ENCODE data around the gene TPI1. TPM values are rescaled to one million over a fixed set of nuclear protein-coding genes. Genes with fewer than 3 reads are reported as not detected.
A peak's percentile ranks its signal among the peaks of the same experiment; 100 is the strongest.
"Not testable (repeated sequence)": the region's sequence is repeated elsewhere in the genome, so short reads cannot be mapped to it uniquely, and the experiment has no call there.

Gene TPI1
- polyA plus RNA-seq, 3 donors: 560 to 645 (median 574) TPM

DNA sequence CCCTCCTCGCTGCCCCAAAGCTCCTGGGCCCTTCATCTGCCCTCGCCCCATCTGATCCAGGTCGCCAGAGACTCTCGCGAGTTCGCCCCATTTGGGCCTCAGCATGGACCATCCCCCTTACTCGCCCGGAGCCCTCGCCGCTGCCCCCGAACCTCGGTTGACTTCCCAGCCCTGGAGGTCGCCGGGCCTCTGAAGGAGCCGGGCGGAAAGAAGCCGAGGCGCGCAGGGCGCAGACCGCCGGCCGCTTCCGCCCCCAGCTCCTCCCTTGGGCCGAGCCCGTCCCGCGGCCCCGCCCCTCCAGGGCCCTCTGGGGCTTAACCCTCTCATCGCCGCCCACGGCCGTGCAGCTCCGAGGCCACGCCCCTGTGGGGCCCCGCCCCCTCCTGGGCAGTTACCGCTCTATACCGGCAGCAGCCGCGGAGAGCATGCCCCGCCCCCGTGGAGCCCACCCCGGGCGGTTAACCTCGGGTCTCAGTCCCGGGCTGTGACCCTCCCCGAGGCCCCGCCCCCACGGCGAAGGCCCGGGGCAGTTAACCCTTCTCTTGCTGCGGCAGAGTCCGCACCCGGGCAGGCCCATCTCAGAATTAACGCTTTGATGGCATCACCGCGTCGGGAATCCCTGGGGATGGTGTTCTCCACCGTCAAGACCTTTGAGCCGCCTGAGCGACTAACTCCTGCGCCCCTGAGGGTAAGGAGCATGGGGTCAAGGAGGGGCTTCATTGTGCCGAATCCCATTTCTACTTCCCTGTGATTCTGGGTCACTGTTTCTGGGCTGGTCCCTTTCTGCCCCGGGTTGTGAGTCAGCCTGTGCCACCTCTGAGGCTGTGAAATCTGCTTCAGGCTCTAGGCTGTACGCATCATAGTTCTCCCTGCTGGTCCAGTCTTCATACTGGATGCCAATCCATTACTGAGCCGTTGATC, 6.0 kb downstream of the TPI1 start, which contains the start of gene SPSB2:
SPSB2 (minus strand) TSS at position 210 of the 921 bp plus-strand sequence. CDS start 402 bp downstream, outside the sequence.
- DNase-seq (ENCODE audit: extremely low read depth in 1 of 11, low read depth in 9 of 11, low spot score in 4 of 11): peak; percentile 93 to 99 (median 97)

GRCh38 chr12:6874015-6874368, 6.7 kb downstream of the TPI1 start:
- DNase-seq (ENCODE audit: extremely low read depth in 1 of 11, low read depth in 9 of 11, low spot score in 4 of 11): not testable (repeated sequence)

- DNase-seq (ENCODE audit: extremely low read depth in 1 of 11, low read depth in 9 of 11, low spot score in 4 of 11): not testable (repeated sequence)
Measured at GRCh38 chr12:6879824-6880223, 12.5 kb downstream of the TPI1 start.

- DNase-seq (ENCODE audit: extremely low read depth in 1 of 11, low read depth in 9 of 11, low spot score in 4 of 11): no peak
Measured at GRCh38 chr12:6883252-6883651, 15.9 kb downstream of the TPI1 start.

GRCh38 chr12:6883683-6884082, 16.4 kb downstream of the TPI1 start:
- no peak for DNase-seq (ENCODE audit: extremely low read depth in 1 of 11, low read depth in 9 of 11, low spot score in 4 of 11)

- DNase-seq (ENCODE audit: extremely low read depth in 1 of 11, low read depth in 9 of 11, low spot score in 4 of 11): no peak
Measured at GRCh38 chr12:6884539-6884938, 17.2 kb downstream of the TPI1 start.

DNA sequence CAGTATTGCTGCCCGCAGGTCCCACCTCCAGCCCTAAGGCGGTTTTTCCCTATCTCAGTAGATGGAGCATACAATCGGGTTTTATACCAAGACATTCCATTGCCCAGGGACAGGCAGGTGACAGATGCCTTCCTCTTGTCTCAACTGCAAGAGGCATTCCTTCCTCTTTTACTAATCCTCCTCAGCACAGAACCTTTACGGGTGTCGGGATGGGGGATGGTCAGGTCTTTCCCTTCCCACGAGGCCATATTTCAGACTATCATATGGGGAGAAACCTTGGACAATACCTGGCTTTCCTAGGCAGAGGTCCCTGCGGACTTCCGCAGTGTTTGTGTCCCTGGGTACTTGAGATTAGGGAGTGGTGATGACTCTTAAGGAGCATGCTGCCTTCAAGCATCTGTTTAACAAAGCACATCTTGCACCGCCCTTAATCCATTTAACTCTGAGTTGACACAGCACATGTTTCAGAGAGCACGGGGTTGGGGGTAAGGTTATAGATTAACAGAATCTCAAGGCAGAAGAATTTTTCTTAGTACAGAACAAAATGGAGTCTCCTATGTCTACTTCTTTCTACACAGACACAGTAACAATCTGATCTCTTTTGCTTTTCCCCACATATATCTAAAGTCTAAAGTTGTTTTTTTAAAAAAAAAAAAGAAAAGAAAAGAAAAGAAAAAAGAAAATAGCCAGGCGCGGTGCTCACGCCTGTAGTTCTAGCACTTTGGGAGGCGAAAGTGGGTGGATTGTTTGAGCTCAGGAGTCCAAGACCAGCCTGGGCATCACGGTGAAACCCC, 19.1 kb downstream of the TPI1 start:
- DNase-seq (ENCODE audit: extremely low read depth in 1 of 11, low read depth in 9 of 11, low spot score in 4 of 11): not testable (repeated sequence)

DNA sequence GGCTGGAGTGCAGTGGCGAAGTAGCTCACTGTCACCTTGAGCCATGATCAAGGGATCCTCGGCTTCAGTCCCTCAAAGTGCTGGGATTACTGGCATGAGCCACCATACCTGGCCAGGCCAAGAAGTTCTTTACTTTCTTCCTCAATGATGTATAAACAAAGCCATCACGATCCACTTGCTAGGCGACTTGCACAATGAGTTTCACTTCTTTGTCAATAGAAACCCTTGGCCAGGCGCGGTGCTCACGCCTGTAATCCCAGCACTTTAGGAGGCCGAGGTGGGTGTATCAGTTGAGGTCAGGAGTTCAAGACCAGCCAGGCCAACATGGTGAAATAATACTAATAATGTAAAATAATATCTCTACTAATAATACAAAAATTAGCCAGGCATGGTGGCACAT, 20.1 kb downstream of the TPI1 start:
- DNase-seq (ENCODE audit: extremely low read depth in 1 of 11, low read depth in 9 of 11, low spot score in 4 of 11): no peak

DNA sequence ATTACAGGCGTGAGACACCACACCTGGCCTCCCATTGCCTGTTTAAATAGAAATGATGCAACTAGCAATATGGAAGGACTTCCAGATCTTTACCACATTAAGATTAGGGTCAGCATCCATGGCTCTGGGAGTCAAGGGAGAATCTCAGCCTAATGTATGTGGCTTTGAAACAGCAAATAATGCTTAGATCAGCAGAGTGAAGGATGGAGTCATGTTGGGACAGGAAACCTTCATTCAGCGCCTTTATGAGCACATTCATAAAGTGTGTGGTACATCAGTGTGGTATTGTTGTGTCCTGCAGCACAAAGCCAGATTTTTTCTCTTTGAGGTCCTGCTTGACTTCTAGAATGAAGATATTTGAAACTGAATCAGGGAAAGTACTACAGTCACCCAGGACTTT, 21.0 kb downstream of the TPI1 start:
- DNase-seq (ENCODE audit: extremely low read depth in 1 of 11, low read depth in 9 of 11, low spot score in 4 of 11): no peak

DNA sequence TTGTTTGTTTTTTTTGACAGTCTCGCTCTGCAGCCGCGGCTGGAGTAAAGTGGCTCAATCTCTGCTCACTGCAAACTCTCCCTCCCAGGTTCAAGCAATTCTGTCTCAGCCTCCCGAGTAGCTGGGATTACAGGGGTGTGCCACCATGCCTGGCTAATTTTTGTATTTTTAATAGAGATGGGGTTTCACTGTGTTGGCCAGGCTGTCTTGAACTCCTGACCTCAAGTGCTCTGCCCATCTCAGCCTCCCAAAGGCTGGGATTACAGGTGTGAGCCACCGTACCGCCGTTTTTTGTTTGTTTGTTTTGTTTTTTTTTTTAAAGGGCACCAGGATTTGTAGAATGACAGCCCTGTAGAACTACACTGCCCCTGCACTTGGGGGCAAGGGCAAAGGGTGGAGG, 21.5 kb downstream of the TPI1 start:
- not testable (repeated sequence) for DNase-seq (ENCODE audit: extremely low read depth in 1 of 11, low read depth in 9 of 11, low spot score in 4 of 11)

GRCh38 chr12:6889775-6890573, 22.6 kb downstream of the TPI1 start:
- not testable (repeated sequence) for DNase-seq (ENCODE audit: extremely low read depth in 1 of 11, low read depth in 9 of 11, low spot score in 4 of 11)

DNA sequence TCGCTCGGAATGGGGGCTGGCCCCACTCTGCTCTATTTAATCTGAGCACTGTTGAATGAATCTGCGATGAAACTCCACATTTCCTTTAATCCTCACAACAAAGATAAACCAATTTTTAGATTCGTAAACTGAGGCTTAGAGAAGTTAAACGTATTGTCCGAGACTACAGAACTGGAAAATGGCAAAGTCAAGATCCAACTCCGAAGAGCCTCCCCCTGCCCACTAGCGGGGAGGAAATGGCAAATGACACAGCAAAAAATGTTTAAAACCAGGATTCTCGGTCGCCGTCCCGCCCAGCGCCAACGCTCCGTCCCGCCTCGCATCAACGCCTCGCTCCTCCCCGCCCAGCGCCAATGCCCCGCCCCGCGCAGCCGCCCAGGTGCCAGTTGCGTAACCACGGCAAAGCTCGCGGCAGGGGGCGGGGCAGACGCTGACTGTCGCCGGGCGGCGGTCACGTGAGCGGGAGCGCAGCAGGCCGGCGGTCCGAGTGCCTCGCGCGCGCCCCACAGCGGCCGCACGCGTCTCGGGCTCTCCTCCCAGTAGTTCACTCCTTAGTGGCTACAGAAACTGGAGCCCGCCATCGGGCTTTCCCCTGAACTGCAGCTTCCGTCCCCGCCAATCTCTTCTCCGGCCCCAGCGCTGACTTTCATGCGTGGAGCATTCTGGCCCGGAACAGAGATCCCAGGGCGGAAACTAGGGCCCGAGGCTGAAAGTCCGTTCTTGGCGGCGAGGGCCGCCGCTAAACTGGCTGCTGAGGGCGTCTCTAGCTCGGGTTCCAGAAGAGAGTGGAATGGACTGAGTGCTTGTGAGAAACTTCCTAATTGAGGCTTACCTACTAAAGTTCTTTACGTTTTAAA, 23.7 kb downstream of the TPI1 start:
- peak in 9 of 11 donors; percentile 88 to 99 (median 97) for DNase-seq (ENCODE audit: extremely low read depth in 1 of 11, low read depth in 9 of 11, low spot score in 4 of 11)

DNA sequence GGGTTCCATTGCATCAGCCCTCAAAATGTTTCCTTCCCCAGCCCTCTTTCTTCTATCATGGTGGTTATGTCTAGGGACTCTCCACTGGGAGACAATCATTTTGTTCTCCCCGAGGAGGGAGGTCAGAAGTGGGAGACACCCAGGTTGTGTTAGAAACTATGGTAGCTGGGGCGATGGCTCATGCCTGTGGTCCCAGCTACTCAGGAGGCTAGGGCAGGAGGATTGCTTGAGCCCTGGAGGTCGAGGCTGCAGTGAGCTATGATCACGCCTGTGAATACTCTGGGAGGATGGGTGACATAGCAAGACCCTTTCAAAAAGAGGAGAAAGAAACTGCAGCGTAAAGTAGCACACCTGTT, 24.3 kb downstream of the TPI1 start:
- DNase-seq (ENCODE audit: extremely low read depth in 1 of 11, low read depth in 9 of 11, low spot score in 4 of 11): no peak

GRCh38 chr12:6892683-6893082, 25.4 kb downstream of the TPI1 start:
- not testable (repeated sequence) for DNase-seq (ENCODE audit: extremely low read depth in 1 of 11, low read depth in 9 of 11, low spot score in 4 of 11)

- no peak for DNase-seq (ENCODE audit: extremely low read depth in 1 of 11, low read depth in 9 of 11, low spot score in 4 of 11)
Measured at GRCh38 chr12:6894321-6894720, 27.0 kb downstream of the TPI1 start.

- DNase-seq (ENCODE audit: extremely low read depth in 1 of 11, low read depth in 9 of 11, low spot score in 4 of 11): no peak
Measured at GRCh38 chr12:6896846-6897435, 29.6 kb downstream of the TPI1 start.

DNA sequence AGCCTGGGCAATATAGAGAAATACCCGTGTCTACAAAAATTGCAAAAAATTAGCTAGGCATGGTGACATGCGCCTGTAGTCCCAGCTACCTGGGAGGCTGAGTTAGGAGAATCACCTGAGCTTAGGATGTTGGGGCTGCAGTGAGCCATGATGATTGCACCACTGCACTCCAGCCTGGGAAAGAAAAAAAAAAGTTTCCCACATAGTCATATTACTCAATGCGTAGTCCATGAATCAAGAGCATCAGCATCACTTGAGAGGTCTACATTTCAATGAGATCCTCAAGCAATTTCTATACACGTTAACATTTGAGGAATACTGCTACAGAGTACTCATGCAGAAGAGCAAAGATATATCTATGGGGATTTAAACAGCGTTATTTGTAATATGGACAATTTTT, 32.1 kb downstream of the TPI1 start:
- DNase-seq (ENCODE audit: extremely low read depth in 1 of 11, low read depth in 9 of 11, low spot score in 4 of 11): no peak
